COLO668 (cell line): ENCODE data around the gene GORASP1.
"Not testable (repeated sequence)": the region's sequence is repeated elsewhere in the genome, so short reads cannot be mapped to it uniquely, and the experiment has no call there.

Experiments
- DNase-seq: peaks from one replicate; lab custom pipeline; 2025; ENCODE audit not compliant: unreplicated experiment; lab: John Stamatoyannopoulos, UW

Gene GORASP1

GRCh38 chr3:39075910-39076309, 31.5 kb downstream of the GORASP1 start:
- no peak for DNase-seq

DNA sequence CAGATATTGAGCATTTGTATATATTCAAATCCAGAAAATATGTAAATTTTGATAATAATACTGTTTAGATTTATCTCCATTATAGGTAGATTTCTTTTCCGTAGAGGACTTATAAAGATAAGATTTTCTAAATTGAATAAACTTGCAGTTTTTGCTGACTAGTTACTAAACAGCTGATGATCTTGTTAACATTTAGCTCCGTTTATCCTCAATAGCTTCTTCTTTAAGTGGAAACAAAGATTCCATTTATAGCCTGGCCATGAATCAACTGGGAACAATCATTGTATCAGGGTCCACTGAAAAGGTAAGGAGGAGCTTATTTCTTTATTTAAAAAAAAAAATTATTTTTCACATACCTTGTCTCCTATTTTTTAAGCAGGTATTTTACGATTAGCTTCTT, 38.9 kb downstream of the GORASP1 start:
- DNase-seq, result no peak

DNA sequence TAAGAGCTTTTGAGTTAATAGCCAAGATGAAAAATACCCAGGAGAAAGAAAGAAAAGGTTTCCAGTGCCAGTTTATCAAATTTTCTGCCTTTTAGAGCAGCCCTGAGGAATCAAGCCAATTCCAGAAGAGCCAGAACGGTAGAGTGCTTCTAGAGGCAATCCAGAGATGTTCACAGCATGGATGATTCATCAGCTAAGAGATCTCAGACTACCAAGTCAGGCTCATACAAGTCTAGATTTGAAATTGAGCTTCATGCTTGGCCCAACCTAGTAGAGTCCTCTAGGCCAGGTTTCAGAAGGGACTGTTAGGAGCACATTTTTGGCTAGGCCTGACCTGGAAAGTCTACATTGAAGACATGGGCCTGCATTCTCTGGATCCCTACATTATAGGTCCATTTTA, 40.1 kb downstream of the GORASP1 start:
- DNase-seq, result no peak

GRCh38 chr3:39065197-39065596, 42.2 kb downstream of the GORASP1 start:
- DNase-seq, result no peak

DNA sequence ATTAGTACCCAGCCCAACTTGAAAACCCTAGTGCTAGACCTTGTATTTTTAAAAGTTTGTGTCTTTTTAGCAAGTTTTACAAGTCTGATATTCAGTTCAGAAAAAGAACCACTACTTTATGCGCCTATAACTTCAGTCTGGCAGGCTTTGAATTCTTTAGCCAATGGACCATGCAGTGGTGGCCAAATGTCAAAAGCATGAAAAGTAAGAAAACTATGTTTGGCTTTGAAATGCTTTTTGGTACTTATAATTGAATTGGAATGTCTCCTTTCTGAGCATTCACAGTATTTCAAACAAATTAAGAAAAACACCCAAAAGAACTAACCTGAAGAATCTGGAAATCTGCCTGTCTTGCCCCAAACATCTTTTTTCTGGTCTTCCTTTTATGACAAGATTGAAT, 42.8 kb downstream of the GORASP1 start:
- DNase-seq, result no peak

GRCh38 chr3:39063143-39063542, 44.3 kb downstream of the GORASP1 start:
- no peak for DNase-seq

- no peak for DNase-seq
Measured at GRCh38 chr3:39062180-39062579, 45.2 kb downstream of the GORASP1 start.

DNA sequence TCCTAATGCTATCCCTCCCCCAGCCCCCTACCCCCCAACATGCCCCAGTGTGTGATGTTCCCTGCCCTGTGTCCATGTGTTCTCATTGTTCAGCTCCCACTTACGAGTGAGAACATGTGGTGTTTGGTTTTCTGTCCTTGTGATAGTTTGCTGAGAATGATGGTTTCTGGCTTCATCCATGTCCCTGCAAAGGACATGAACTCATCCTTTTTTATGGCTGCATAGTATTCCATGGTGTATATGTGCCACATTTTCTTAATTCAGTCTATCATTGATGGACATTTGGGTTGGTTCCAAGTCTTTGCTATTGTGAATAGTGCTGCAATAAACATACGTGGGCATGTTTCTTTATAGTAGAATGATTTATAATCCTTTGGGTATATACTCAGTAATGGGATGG, 46.2 kb downstream of the GORASP1 start:
- DNase-seq, result not testable (repeated sequence)

DNA sequence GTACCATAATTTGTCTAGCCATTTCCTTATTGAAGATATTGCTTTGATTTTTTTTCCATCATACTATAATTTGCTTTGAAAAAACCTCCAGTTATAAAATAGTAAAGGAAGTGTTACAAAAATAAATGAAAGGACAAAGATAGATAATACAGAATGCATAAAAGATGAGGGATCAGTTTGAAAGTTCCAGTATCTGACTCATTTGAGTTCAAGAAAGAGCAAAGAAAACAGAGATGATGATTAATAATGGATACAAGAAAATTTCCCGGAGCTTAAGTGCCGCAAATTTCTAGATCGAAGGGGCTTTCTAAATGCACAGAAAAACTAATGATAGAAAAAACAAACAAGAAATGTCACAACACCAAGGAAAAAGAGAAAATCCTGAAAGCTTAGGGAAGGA, 51.3 kb downstream of the GORASP1 start:
- no peak for DNase-seq

GRCh38 chr3:39053696-39054095, 53.7 kb downstream of the GORASP1 start:
- no peak for DNase-seq

- no peak for DNase-seq
Measured at GRCh38 chr3:39052583-39052982, 54.8 kb downstream of the GORASP1 start.

DNA sequence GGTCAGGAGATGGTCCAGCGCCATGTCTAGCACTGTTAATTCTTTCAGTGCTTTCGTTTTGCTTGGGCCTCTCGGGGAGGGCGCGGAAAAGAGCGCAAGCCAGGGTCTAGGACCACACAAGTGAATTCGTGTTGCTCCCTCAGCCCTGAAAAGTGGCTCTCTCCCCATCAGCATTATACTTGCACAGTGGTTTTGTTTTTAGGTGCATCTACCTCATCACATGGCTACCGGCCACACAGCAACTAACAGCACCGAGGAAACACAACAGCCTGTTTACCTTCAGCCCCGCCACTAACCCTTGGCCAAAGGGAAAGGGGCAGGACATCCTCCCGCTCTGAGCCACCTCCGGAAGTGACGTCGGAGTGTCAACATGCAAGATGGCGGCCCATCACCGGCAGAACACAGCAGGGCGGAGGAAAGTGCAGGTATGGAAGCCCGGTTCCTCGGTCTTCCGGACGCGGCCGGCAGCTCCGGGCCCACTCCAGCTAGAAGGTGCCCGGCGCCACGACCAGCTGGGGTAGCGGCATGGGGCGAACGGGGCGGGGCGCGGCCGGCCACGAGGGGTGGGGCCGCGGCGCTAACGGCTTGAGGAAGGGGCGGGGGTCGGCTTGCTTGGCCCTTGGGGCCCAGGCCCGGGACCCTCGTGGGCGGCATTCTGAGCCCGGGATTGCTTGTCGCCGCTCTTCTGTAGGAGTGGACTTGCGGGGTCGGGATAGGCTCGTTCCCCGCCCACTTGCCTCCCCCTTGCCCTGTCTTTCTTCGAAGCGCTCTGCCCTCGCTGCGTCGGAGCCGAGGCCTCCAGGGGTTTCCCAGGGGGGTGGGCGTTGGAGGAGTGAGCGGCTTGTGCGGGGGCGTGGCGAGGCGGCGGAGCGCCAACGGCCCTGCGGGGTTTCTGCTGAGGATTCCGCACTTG, 55.5 kb downstream of the GORASP1 start, which contains the start of the genes SCN11A and WDR48:
Gene SCN11A, minus strand, starts transcription at position 296 of the 913 bp plus-strand sequence. CDS start 101,582 bp downstream, outside the sequence.
Gene WDR48, plus strand, starts transcription at position 368 of the 913 bp plus-strand sequence. Its CDS starts 10 bp downstream, at position 378.
- peak; percentile 87 for DNase-seq

DNA sequence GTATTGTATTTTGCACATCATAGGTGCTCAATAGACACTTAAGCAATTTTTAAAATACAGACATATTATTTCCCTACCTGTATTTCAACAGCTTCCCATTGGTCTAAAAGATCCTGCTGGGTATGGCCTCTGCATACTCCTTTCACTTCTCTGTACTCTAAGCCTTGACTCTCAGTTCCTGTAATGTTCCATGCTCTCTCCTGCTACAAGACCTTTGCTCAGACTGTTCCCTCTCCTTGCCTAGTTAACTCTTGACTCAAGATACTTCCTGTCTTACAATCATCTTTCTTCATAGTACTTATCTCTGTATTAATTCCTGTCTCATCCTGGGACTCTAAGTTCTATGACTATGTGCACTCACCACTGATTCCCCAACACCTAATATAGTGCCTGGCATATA, 57.4 kb downstream of the GORASP1 start:
- DNase-seq, result no peak
